ENCODE results near the gene QRSL1.
A peak's percentile ranks its signal among the peaks of the same experiment; 100 is the strongest.

QRSL1 gene

GRCh38 chr6:106684011-106684410, 54.6 kb downstream of the QRSL1 start:
- DNase-seq = no peak

- no peak for DNase-seq
Observed at GRCh38 chr6:106685833-106686232, 56.5 kb downstream of the QRSL1 start.

DNA sequence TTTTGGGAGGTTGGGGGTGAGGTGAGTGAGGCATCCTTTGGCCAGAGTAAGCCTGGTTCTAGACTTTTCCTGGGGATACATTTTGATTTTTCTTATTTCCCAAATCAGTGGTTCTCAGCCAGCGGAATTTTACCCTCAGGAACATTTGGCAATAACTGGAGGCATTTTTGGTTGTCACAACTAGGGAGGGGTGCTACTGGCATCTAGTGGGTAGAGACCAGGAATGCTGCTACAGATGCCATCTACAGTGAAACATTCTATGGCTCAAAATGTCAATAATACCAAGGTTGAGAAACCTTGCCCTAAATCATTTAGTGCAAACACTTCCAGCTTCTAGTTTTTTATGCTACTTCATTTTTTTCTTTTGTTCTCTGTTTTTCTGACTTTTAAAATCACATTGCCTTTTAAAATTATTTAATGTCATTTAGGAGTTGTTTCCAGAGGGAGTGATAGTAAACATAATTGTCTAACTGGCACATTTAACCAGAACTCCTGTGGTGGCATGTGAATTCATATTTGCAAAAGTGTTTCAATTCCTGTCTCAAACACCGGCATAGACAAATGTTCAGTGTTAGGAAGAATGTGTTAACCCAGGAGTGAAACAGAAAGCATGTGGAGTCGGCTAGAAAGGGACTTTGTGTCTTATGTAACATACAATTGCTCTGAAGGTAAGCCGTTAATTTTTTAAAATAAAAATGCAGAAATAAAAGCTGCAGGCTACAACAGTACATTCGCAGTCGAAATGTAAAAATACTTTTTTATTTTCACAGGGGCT, 59.0 kb downstream of the QRSL1 start:
- no peak for DNase-seq

- peak; percentile 10 for DNase-seq
Observed at GRCh38 chr6:106692112-106692818, 62.9 kb downstream of the QRSL1 start.

DNA sequence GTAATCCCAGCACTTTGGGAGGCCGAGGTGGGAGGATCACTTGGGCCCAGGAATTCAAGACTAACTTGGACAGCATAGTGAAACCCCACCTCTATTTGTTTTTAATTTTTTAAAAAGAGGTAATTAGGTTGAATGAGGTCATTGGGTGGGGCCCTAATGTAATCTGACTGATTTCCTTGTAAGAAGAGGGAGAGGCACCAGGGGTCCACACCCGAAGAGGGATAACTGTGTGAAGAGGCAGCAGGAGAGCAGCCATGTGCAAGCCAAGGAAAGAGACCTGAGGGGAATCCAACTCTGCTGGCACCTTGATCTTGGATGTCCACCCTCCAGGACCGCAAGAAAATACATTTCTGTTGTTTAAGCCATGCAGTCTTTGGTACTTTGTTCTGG, 63.4 kb downstream of the QRSL1 start:
- DNase-seq = no peak

DNA sequence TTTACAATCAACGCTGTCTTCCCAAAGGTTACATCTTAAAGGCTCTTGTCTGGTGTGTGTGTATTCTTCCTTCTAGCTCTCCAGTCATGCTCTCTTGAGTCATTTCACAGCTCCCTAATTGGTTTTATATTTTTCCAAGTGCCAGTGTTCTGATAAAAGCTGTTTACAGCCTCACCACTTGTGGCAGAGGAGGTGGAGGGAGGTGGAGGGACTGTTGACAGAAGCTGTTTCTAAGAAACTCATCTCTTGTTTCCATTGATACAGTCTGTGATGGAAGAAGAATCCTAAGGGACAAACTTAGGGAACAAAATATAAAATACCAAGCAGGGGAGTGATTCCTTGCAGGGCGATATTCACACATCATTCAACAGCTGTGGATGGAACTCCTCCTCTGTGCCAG, 64.0 kb downstream of the QRSL1 start:
- no peak for DNase-seq

- no peak for DNase-seq
Observed at GRCh38 chr6:106694343-106694742, 65.0 kb downstream of the QRSL1 start.

DNA sequence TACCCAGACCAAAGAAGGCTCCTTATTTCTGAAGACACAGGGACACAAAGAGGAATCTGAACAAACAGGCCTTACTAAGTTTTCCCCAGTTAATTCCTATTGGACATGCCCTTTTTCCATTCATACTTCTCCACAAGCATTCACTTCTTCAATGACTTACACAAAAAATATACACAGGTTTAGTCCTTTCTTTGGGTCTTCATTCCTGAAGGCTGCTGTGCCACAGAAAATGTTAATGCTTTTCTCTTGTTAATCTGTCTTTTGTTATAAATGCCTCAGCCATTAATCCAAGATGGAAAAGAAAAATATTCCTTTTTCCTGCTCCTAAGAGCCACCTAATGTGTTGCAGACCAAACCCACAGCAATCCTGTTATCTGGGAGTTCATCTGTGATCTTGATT, 71.2 kb downstream of the QRSL1 start:
- DNase-seq = no peak

GRCh38 chr6:106701201-106701600, 71.8 kb downstream of the QRSL1 start:
- peak; percentile 36 for DNase-seq

DNA sequence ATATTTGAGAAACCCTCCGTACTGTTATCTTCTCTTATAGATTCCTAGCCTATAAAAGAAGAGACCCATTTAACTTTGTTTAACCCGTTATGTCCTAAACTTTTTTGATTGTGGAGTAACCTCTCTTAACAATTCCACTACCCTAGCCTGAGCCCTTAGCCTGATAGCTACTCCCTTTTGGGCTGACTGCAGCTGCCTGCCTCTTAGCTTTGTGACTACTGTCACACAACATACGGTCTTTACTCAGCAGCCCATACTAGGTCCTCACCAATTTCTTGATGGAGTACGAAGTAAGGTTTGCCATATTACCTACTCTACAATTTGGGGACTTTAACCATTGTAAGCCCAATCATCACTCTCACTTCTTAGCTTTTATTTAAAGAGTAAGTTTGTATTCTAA, 72.7 kb downstream of the QRSL1 start:
- peak; percentile 82 for DNase-seq

GRCh38 chr6:106702451-106703110, 73.2 kb downstream of the QRSL1 start:
- peak; percentile 95 for DNase-seq

DNA sequence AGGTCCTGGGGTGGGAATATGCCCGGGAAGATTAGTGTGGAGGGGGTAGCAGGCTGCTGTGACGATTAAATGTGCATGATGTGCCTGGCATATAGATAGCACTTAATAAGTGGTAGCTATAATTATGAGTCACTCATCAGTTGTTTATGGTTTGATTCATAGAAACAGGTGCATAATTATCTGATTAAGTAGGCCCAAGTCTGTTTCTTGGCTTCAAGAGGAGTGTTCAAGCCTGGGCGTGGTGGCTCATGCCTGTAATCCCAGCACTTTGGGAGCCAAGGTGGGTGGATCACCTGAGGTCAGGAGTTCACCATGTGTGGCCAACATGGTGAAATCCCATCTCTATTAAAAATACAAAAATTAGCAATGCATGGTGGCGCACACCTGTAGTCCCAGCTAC, 74.9 kb downstream of the QRSL1 start:
- DNase-seq = no peak

- DNase-seq = no peak
Observed at GRCh38 chr6:106705156-106705555, 75.8 kb downstream of the QRSL1 start.

- no peak for DNase-seq
Observed at GRCh38 chr6:106710580-106710979, 81.2 kb downstream of the QRSL1 start.

DNA sequence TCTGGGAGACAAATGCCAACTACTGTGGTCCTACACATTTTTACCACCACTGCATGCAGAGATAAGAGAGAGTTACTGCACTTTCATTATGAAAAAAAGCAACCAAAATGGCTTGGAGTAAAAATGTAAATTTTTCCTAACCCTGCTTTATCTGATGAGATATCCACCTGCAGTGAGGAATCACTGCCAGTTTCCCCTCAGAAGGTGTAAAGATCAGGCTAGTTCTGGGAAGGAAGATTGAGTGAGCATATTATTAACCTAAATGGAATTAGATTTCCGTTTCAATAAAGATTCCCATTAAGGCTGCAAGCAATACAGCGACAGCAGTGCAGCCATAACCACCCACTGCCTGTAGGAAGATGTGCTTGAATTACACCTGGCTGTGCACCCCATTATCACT, 84.9 kb downstream of the QRSL1 start:
- DNase-seq = no peak

DNA sequence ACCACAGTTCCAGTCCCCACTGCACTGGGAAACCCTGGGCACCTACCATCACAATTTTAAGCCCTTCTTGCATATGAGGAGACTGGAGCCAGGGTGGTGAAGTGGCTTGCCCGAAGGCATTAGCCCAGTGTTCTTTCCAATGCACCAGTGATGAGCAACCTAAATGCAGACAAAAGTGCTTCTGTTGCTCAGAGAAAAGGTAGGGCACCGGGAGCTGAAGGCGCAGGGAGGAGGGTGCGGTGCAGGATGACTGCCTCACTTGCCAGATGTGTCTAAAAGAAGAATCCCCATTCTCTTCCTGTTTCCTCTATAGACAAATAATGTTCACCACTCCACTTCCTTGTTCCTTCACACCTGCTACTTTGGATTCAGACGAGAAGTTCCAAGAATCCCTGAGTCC, 86.5 kb downstream of the QRSL1 start:
- peak; percentile 11 for DNase-seq

DNA sequence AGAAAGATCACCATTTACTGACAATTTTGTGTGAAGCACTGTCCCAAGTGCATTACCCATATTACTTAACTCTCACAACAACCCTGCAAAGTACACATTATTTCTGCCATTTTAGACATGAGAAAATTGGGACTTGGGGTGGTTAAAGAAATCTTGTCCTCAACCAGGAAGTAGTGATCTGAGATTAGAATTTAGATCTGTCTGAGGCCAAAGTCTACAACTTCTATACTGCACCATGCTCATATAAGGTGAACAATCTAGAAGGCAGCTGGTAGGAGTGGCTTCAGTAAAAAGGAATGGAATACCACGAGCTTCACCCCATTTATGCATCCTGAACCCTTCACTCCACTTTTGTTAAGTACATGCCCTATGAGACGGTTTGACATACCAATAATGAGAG, 87.6 kb downstream of the QRSL1 start:
- no peak for DNase-seq

Measured in DMS53 (cell line).